Activated CD8-positive, alpha-beta memory T cell treated with anti-CD3 and anti-CD28 coated beads, Interleukin-2, amount 10 ng/mL, durations not matched to agents 7 days and 5 days (primary cell): ENCODE results near the gene POLD2. TPM values are rescaled to one million over a fixed set of nuclear protein-coding genes. Genes with fewer than 3 reads are reported as not detected.

Experiments used
- ATAC-seq: fragments of 150-1000 bp; cut with Tn5 transposase; one replicate; pipeline ENCODE4 v1.10.0; 2021; ENCODE audit warnings: moderate library complexity
- CTCF ChIA-PET: fragments of 350-600 bp; sonication (Branson Sonifier 250); formaldehyde crosslinking; loops from one replicate; lab custom pipeline; 2021; ENCODE audit warnings: antibody characterized with exemption; lab: Charles Lee
- DNase-seq: peaks from one replicate; pipeline ENCODE4 v3.0.0-alpha.2; 2020
- H3K27ac Mint-ChIP-seq: one replicate; pipeline ENCODE4 v1.8.0; 2021; ENCODE audit warnings: mild to moderate bottlenecking, mixed read lengths
- H3K27me3 Mint-ChIP-seq: one replicate; pipeline ENCODE4 v1.8.0; 2021; ENCODE audit warnings: mixed read lengths
- H3K36me3 Mint-ChIP-seq: one replicate; pipeline ENCODE4 v1.8.0; 2021; ENCODE audit warnings: mild to moderate bottlenecking, mixed read lengths
- H3K4me1 Mint-ChIP-seq: one replicate; pipeline ENCODE4 v1.8.0; 2021; ENCODE audit warnings: mixed read lengths
- H3K4me3 Mint-ChIP-seq: one replicate; pipeline ENCODE4 v1.8.0; 2021; ENCODE audit warnings: mild to moderate bottlenecking, moderate library complexity, mixed read lengths
- H3K9me3 Mint-ChIP-seq: one replicate; pipeline ENCODE4 v1.8.0; 2022; ENCODE audit warnings: low read depth, mixed read lengths
- total RNA-seq, 2 experiments: library from RNA; stranded (reverse); gene quantifications; one replicate each; pipeline ENCODE4 v1.2.3, GENCODE V29; 2021

POLD2 gene
- total RNA-seq, 2 experiments from 2014 or later: 130 to 158 TPM

DNA sequence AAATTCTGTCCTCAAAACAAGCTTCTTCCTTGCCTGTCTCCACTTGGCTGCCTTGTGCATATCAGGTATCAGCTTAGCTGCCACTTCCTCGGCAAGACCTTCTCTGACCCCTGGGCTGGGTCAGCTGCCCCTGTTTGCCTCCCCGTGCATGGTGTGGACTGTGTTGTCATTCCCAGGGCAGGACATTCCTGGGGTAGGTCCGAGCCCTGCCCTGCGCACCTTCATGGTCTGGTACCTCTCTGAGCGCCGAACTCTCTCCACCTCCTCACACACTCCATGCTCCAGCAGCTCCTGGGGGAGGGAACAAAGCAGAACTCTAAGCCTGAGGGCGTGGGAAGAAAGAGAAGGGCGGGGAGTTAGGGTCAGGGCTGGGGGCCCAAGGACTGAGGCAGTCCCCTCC is 44.8 kb downstream of the POLD2 start:
- Mint-ChIP-seq H3K27me3 (no peaks in the 10 kb centered on the region), H3K4me3 (no peak overlapping the region), H3K36me3 (peaks cover 30% of the 10 kb centered on the region), H3K27ac (peak overlapping the region; percentile 34), H3K4me1 (peaks cover 50% of the 10 kb centered on the region), H3K9me3 (no peaks in the 10 kb centered on the region)
- no peak for DNase-seq
- no peak for ATAC-seq
- CTCF ChIA-PET: interaction anchor here (1.1 kb wide), 1 partner anchor 122 kb away, joined by 4 read pairs; the partner anchor contains the start of gene YKT6

GRCh38 chr7:44077681-44078091 is 45.7 kb downstream of the POLD2 start:
- peak overlapping the region; percentile 34 for H3K27ac Mint-ChIP-seq
- ATAC-seq (no peak), DNase-seq (no peak)
- H3K4me3 Mint-ChIP-seq: no peak overlapping the region
- peaks cover 30% of the 10 kb centered on the region for H3K36me3 Mint-ChIP-seq
- no peaks in the 10 kb centered on the region for H3K27me3 Mint-ChIP-seq
- no peaks in the 10 kb centered on the region for H3K9me3 Mint-ChIP-seq
- peaks cover 47% of the 10 kb centered on the region for H3K4me1 Mint-ChIP-seq
- CTCF ChIA-PET: interaction anchor here (1.1 kb wide), 1 partner anchor 123 kb away, joined by 4 read pairs; the partner anchor contains the start of gene YKT6

DNA sequence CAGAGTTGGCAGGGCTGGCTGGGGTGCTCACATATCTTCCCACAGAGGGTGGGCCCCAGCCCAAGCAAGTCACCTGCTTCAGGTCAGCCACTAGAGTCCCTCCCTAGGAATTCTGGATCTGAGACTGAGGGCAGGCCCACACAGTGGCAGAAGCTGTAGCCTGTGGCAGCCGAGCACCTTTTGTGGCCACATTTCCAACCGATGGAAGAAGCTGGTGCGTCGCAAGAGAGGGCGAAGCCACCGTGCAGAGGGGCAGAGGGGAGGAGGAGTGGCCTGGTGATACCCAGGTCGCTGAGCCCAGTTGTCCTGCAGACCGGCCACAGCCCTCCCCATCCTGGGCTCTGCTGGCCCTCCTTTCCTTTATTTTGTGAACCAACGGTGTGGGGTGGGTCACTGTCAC is 46.3 kb downstream of the POLD2 start:
- no peak overlapping the region for H3K27ac Mint-ChIP-seq
- H3K36me3 Mint-ChIP-seq: peaks cover 30% of the 10 kb centered on the region
- no peak for ATAC-seq
- no peaks in the 10 kb centered on the region for H3K27me3 Mint-ChIP-seq
- no peaks in the 10 kb centered on the region for H3K9me3 Mint-ChIP-seq
- H3K4me1 Mint-ChIP-seq: peaks cover 47% of the 10 kb centered on the region
- H3K4me3 Mint-ChIP-seq: no peak overlapping the region
- CTCF ChIA-PET: interaction anchor here (0.6 kb wide), 1 partner anchor 777 kb away, joined by 3 read pairs; no protein-coding TSS in a partner anchor
- DNase-seq: no peak

DNA sequence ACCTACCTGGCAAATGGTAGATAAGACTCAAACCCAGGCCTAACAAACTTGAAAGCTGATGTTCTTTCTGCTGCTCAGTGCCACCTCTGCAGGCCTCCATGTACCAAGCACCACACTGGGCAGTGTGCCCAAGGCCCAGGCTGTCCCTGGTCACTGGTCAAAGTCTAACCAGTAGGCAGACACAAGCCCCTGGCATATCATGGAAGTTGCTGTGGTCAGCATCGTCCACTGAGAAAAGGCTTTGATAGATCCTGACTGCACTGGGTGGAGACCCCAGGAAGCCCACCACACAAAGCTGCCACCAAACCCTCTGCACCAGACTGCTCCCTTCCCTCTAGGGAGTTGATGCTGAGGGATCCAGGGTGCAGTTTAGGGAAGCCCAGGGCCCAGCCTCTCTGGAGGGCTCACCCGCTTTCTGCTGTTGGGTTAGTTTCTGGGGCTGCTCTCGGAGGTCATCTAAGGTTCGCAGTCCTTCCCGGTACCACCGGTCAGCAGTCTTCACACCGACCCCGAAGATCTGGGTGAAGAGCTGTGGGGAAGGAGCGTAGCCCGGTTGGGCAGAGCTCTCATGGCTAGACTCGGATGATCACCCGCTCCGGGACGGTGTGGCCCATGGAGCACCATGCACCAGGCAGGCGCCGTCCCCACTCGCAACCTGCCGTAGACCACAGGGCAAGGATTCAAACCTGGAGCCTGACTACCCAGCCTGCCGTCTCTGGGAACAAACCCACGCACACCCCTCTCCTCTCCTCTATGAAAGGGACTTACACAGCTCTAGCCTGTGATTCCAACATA is 47.0 kb downstream of the POLD2 start:
- H3K36me3 Mint-ChIP-seq: peaks cover 30% of the 10 kb centered on the region
- H3K9me3 Mint-ChIP-seq: no peaks in the 10 kb centered on the region
- H3K27ac Mint-ChIP-seq: no peak overlapping the region
- no peaks in the 10 kb centered on the region for H3K27me3 Mint-ChIP-seq
- H3K4me3 Mint-ChIP-seq: no peak overlapping the region
- H3K4me1 Mint-ChIP-seq: peaks cover 43% of the 10 kb centered on the region
- no peak for DNase-seq
- no peak for ATAC-seq
- CTCF ChIA-PET: interaction anchor here (0.6 kb wide), 1 partner anchor 778 kb away, joined by 3 read pairs; no protein-coding TSS in a partner anchor

DNA sequence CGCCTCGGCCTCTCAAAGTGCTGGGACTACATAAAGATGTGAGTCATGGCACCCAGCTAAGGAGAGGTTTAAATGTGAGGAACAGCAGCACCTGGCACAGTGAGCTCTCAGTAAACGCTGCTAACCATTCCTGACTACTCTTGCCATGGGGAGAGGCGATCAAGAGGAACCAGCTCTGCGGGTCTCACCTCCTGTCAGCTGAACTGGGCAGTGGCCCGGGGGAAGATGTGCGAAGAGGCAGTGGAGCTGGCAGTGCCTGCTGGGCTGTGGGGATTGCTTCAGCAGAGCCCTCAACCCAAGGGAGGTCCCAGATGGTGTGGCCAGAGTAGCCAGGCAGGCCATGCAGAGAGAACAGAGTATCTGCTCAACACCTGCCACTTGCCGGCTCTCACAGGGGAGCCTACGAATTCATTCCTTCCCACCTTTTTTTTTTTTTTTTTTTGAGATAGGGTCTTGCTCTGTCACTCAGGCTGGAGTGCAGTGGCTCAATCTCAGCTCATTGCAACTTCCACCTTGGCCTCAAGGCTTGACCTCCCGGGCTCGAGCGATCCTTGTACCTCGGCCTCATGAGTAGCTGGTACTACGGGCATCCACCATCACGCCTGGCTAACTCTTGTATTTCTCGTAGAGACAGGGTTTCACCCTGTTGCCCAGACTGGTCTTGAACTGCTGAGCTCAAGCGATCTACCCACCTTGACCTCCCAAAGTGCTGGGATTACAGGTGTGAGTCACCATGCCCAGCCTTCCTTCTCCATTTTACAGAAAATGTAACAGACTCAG is 47.9 kb downstream of the POLD2 start:
- CTCF ChIA-PET: interaction anchor here (0.7 to 0.8 kb wide), 2 partner anchors 9 to 121 kb away, joined by 3 read pairs; no protein-coding TSS in a partner anchor
- Mint-ChIP-seq H3K4me3 (no peak overlapping the region), H3K27ac (no peak overlapping the region)

GRCh38 chr7:44074349-44074695 is 49.0 kb downstream of the POLD2 start:
- CTCF ChIA-PET: no interaction called here
- Mint-ChIP-seq H3K4me3 (no peak overlapping the region), H3K4me1 (peaks cover 27% of the 10 kb centered on the region), H3K9me3 (no peaks in the 10 kb centered on the region), H3K36me3 (peaks cover 25% of the 10 kb centered on the region), H3K27me3 (no peaks in the 10 kb centered on the region), H3K27ac (peak overlapping the region; percentile 63)
- DNase-seq (no peak), ATAC-seq (no peak)

More for the DNA sequence above, 47.9 kb downstream of the POLD2 start:
- peaks cover 25% of the 10 kb centered on the region for H3K36me3 Mint-ChIP-seq
- peaks cover 36% of the 10 kb centered on the region for H3K4me1 Mint-ChIP-seq
- ATAC-seq: no peak
- H3K9me3 Mint-ChIP-seq: no peaks in the 10 kb centered on the region
- DNase-seq: no peak
- no peaks in the 10 kb centered on the region for H3K27me3 Mint-ChIP-seq

DNA sequence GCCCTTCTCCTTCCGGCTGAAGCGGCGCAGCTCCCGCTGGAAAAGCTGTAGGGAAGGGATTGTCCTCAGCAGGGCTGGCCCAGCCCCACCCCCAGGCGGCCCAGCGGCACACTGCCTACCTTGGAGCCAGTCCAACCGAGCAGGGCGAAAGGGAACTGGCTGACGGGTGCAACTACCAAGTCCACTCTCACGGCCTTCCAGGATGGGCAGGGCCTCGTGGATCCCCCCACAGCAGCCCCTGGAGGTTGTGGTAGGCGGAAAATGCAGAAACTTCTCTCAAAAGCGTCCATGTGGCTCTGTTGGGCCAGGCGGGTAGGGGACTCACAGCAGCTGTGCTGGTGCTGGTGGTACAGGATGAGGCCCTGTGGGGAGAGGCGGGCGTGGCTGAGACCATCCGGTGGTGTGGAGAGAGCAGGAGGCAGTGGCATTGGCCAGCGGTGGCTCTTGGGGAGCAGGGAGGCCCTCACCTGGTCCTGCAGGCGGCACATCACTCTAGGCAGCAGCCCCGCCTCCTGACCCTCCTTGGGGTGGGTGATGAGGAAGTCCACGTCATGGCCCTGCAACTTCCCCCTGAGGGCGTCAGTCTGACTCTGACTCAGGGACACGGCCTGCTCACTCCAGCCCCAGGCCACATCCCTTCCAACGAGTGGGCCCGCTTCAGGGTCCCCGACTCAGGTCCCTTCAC is 49.5 kb downstream of the POLD2 start:
- H3K27me3 Mint-ChIP-seq: no peaks in the 10 kb centered on the region
- peak overlapping the region; percentile 63 for H3K27ac Mint-ChIP-seq
- peaks cover 23% of the 10 kb centered on the region for H3K4me1 Mint-ChIP-seq
- peak; percentile 88 for ATAC-seq
- CTCF ChIA-PET: no interaction called here
- no peak overlapping the region for H3K4me3 Mint-ChIP-seq
- H3K9me3 Mint-ChIP-seq: no peaks in the 10 kb centered on the region
- peaks cover 21% of the 10 kb centered on the region for H3K36me3 Mint-ChIP-seq
- DNase-seq: peak; percentile 82

- DNase-seq: peak; percentile 63
- ATAC-seq: peak; percentile 46
- Mint-ChIP-seq H3K36me3 (peaks cover 12% of the 10 kb centered on the region), H3K9me3 (no peaks in the 10 kb centered on the region), H3K27ac (no peak overlapping the region), H3K27me3 (no peaks in the 10 kb centered on the region), H3K4me3 (no peak overlapping the region), H3K4me1 (peaks cover 13% of the 10 kb centered on the region)
- CTCF ChIA-PET: interaction anchor here (0.7 to 1.0 kb wide), 6 partner anchors 9 to 142 kb away, joined by 3 to 5 read pairs (median 3); no protein-coding TSS in a partner anchor
Observed at GRCh38 chr7:44072364-44073231, 50.8 kb downstream of the POLD2 start.

DNA sequence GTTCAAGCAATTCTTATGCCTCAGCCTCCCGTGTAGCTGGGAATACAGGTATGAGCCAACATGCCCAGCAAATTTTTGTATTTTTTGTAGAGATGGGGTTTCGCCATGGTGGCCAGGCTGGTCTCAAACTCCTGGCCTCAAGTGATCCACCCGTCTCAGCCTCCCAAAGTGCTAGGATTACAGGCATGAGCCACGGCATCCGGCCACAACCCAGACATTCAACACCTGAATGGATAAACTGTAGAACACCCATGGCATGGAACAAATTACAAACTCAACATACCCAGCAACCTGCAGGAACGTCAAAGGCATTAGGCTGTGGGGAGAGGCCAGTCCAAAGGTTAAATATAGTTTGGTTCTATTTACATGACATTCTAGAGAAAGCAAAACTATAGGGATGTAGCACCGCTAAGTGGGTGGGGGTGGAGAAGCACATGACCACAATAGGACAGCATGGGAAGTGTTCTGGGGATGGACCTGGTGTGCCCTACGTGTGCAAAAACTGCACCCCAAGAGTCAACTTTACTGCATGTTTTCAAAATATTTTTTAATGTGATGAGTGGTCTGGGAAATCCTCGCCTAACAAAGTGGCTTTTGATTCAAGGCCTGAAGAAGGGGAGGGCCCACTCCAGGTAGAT is 51.5 kb downstream of the POLD2 start:
- H3K27me3 Mint-ChIP-seq: no peaks in the 10 kb centered on the region
- no peak overlapping the region for H3K4me3 Mint-ChIP-seq
- peaks cover 11% of the 10 kb centered on the region for H3K4me1 Mint-ChIP-seq
- DNase-seq (no peak), ATAC-seq (no peak)
- CTCF ChIA-PET: interaction anchor here (0.7 to 1.0 kb wide), 4 partner anchors 9 to 125 kb away, joined by 3 to 5 read pairs (median 3); no protein-coding TSS in a partner anchor
- no peaks in the 10 kb centered on the region for H3K9me3 Mint-ChIP-seq
- no peak overlapping the region for H3K27ac Mint-ChIP-seq
- peaks cover 10% of the 10 kb centered on the region for H3K36me3 Mint-ChIP-seq

DNA sequence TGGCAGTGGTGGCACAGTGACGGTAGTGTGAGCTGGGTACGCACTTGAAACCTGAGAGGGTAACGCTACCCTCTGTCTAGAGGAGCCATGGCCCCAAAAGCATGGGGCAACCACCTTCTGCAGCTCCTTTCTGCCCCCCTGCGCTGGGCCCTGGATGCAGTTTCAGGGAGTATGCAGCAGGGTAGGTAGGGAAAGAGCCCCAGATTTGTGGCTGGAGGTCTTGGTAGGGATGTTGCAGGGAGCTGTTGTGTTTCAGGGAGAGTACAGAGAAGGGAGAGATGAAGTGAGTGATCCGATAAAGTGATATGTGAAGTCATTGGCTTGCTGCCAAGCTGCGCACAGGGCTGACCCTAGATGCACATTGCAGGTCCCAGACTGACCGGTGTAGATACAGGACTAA is 55.3 kb downstream of the POLD2 start:
- Mint-ChIP-seq H3K9me3 (no peaks in the 10 kb centered on the region), H3K27ac (no peak overlapping the region)
- CTCF ChIA-PET: interaction anchor here (1.1 kb wide), 1 partner anchor 129 kb away, joined by 3 read pairs; no protein-coding TSS in a partner anchor

DNA sequence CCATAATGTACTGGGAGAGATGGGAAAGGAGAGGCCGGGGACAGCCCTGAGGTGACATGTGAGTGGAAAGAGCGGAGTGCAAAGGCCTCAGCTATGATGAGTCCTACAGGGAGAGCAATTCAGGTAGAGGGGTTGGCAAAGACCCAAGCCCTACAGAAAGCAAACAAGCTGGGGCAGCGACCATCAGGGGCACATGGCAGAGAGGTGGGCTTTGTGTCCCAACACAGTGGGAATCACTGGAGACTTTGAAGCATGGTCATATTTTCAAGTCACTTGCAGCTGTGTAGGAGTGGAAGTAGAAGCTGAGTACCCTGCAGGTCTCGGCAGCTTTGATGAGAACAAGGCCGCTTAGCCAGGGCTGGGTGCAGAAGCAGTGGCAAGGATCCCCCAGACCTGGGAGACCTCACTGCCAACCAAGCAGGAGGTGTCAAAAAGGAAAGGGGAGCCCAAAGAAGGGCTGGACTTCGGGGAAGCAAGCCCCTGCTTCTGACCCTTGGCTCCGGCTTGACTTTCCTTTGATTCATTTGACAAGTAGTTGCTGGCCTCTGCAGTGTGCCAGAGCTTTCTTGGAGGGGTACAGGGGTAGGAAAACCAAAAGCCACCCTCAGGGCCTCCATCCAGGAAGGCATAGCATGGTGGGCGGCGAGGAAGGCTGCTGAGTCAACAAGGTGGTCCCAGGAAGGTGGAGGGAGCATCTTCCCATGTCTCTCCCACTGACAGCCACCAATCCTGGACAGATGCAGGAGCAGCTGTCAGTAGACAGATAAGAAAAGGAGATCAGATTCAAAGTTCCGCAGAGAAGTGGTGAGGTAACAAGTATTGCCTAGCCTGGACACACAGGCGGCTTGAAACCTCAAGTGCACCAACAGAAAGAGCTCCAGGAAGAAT is 56.0 kb downstream of the POLD2 start:
- Mint-ChIP-seq H3K4me3 (no peak overlapping the region), H3K27me3 (no peaks in the 10 kb centered on the region), H3K4me1 (peaks cover 10% of the 10 kb centered on the region), H3K36me3 (no peaks in the 10 kb centered on the region), H3K9me3 (no peaks in the 10 kb centered on the region), H3K27ac (no peak overlapping the region)
- DNase-seq: no peak
- ATAC-seq: no peak
- CTCF ChIA-PET: interaction anchor here (1.1 to 1.2 kb wide), 2 partner anchors 56 to 130 kb away, joined by 3 read pairs; partner anchors contain the start of gene POLD2

More for the DNA sequence above, 55.3 kb downstream of the POLD2 start:
- DNase-seq (no peak), ATAC-seq (no peak)
- Mint-ChIP-seq H3K4me3 (no peak overlapping the region), H3K36me3 (no peaks in the 10 kb centered on the region), H3K27me3 (no peaks in the 10 kb centered on the region), H3K4me1 (peaks cover 10% of the 10 kb centered on the region)
